CD4-positive, alpha-beta T cell (primary cell): ENCODE measurements around the gene FARP1. TPM values are rescaled to one million over a fixed set of nuclear protein-coding genes. Genes with fewer than 3 reads are reported as not detected.

ENCODE experiments used
- ATAC-seq: fragments of 200-7000 bp; cut with Tn5 transposase; one replicate; pipeline ENCODE4 v1.10.0; 2022; ENCODE audit warnings: mild to moderate bottlenecking; ENCODE audit not compliant: poor library complexity
- CTCF ChIA-PET: fragments of 350-600 bp; sonication (Branson Sonifier 250); formaldehyde crosslinking; loops from one replicate; lab custom pipeline; 2021; ENCODE audit warnings: antibody characterized with exemption, inconsistent platforms; lab: Charles Lee
- POLR2A ChIA-PET: fragments of 350-600 bp; sonication (Branson Sonifier 250); formaldehyde crosslinking; loops from one replicate; lab custom pipeline; 2021; ENCODE audit warnings: antibody characterized with exemption, inconsistent platforms; lab: Charles Lee
- DNase-seq, 14 experiments: peaks; one replicate each; pipeline ENCODE4 v3.0.0-alpha.2; 2013 to 2020; ENCODE audit warnings: mixed read lengths in 2 of 14
- H3K27ac ChIP-seq, 2 donors: one replicate each; pipeline versions ENCODE4 v1.5.1 to v1.7.0; 2013; ENCODE audit warnings: low read length in 2 of 2, low read depth in 1 of 2, mild to moderate bottlenecking in 1 of 2
- H3K27me3 ChIP-seq, 2 experiments: 1 replicate in 1 of 2; 2 replicates in 1 of 2; pipeline versions ENCODE4 v1.6.1 to v1.7.0; 2013; ENCODE audit warnings: low read length in 2 of 2, control low read depth in 1 of 2, mild to moderate bottlenecking in 1 of 2, moderate library complexity in 1 of 2; ENCODE audit not compliant: insufficient read depth in 2 of 2, control insufficient read depth in 1 of 2
- H3K36me3 ChIP-seq: one replicate; pipeline ENCODE4 v1.6.1; 2013; ENCODE audit warnings: low read length, control low read depth; ENCODE audit not compliant: insufficient read depth
- H3K4me1 ChIP-seq: one replicate; pipeline ENCODE4 v1.6.1; 2013; ENCODE audit warnings: low read length, control low read depth; ENCODE audit not compliant: insufficient read depth
- H3K4me3 ChIP-seq: one replicate; pipeline ENCODE4 v1.5.1; 2013; ENCODE audit warnings: mild to moderate bottlenecking, low read length, moderate library complexity
- H3K9me3 ChIP-seq, 2 experiments: 1 replicate in 1 of 2; 2 replicates in 1 of 2; pipeline versions ENCODE4 v1.6.1 to v1.7.0; 2013; ENCODE audit warnings: low read length in 2 of 2, mild to moderate bottlenecking in 2 of 2, control low read depth in 1 of 2, moderate library complexity in 1 of 2; ENCODE audit not compliant: control insufficient read depth in 1 of 2, insufficient read depth in 1 of 2
- H3K27ac Mint-ChIP-seq: one replicate; pipeline ENCODE4 v1.8.0; 2020; ENCODE audit warnings: mixed read lengths
- H3K27me3 Mint-ChIP-seq: one replicate; pipeline ENCODE4 v1.8.0; 2021; ENCODE audit warnings: mixed read lengths
- H3K36me3 Mint-ChIP-seq: one replicate; pipeline ENCODE4 v1.8.0; 2021; ENCODE audit warnings: low read depth, mixed read lengths
- H3K4me1 Mint-ChIP-seq: one replicate; pipeline ENCODE4 v1.8.0; 2021; ENCODE audit warnings: low read depth, mixed read lengths
- H3K4me3 Mint-ChIP-seq: one replicate; pipeline ENCODE4 v1.8.0; 2020; ENCODE audit warnings: mild to moderate bottlenecking, mixed read lengths
- H3K9me3 Mint-ChIP-seq: one replicate; pipeline ENCODE4 v1.8.0; 2020; ENCODE audit warnings: mixed read lengths
- intact Hi-C, 2 experiments: fragments of 100-400 bp; cut with DNase I in 1 of 2; cut with micrococcal nuclease in 1 of 2; formaldehyde crosslinking; loops; one replicate each; pipeline versions ENCODE4 v1.15.1 to v1.9.0; 2023 to 2025; cut with DNase I, micrococcal nuclease
- total RNA-seq, 174 experiments: library from RNA in 2 of 174; stranded (reverse) in 2 of 174; gene quantifications; one replicate each; pipeline ENCODE4 v1.2.3 and lab custom pipeline; 2021 to 2026
- TF ChIP-seq, protein P1 (sequence below): fragments of 200-600 bp; IDR thresholded peaks from one replicate; pipeline ENCODE4 v1.8.0; 2022; ENCODE audit warnings: antibody characterized with exemption, mild to moderate bottlenecking

Gene FARP1
- total RNA-seq, 2 experiments from 2014 or later, result 0.30 TPM; not detected in 1

DNA sequence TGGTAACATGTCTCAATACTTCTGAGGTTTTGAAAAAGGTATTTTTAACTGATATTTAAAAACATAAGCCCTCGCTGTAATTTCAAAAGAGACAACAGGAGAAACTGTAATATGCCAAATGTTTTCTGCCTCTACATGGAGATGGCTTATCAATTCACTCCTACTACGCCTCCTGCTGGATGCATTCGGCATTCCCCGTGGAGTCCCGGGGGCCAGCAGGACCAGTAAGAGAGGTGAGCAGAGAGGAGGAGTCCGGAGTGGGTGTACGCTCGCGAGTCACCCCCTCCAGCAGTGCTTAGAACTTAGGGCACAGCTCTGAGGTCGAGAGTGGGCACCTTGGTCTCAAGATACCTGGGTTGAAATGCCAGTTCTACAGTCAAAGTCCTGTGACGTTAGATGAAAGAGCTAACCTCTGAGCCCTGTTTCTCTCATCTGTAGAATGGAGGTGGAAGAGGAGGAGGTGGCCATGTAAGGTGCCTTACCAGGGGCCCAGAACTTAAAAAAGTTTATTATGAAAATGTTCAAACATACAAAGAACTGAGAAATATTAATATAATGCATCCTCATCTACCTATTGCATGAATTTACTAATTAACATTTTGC, 323.8 kb downstream of the FARP1 start:
- peak; percentile 54 for ATAC-seq
- no peaks in the 10 kb centered on the region for H3K9me3 Mint-ChIP-seq
- no peaks in the 10 kb centered on the region for H3K27me3 ChIP-seq
- H3K4me1 Mint-ChIP-seq, result peaks cover 34% of the 10 kb centered on the region
- H3K27ac ChIP-seq, result no peak overlapping the region
- no peak overlapping the region for H3K4me3 ChIP-seq
- POLR2A ChIA-PET, result interaction anchor here (1.0 to 1.2 kb wide), 2 partner anchors 10 to 96 kb away, joined by 4 read pairs; no protein-coding TSS in a partner anchor
- H3K4me1 ChIP-seq, result peaks cover 3% of the 10 kb centered on the region
- H3K27ac Mint-ChIP-seq, result peak overlapping the region; percentile 3
- H3K36me3 ChIP-seq, result peaks cover 89% of the 10 kb centered on the region
- peak in 9 of 14 experiments; percentile 20 to 66 (median 32) for DNase-seq
- TF ChIP-seq, protein P1, sequence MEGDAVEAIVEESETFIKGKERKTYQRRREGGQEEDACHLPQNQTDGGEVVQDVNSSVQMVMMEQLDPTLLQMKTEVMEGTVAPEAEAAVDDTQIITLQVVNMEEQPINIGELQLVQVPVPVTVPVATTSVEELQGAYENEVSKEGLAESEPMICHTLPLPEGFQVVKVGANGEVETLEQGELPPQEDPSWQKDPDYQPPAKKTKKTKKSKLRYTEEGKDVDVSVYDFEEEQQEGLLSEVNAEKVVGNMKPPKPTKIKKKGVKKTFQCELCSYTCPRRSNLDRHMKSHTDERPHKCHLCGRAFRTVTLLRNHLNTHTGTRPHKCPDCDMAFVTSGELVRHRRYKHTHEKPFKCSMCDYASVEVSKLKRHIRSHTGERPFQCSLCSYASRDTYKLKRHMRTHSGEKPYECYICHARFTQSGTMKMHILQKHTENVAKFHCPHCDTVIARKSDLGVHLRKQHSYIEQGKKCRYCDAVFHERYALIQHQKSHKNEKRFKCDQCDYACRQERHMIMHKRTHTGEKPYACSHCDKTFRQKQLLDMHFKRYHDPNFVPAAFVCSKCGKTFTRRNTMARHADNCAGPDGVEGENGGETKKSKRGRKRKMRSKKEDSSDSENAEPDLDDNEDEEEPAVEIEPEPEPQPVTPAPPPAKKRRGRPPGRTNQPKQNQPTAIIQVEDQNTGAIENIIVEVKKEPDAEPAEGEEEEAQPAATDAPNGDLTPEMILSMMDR, result peak; percentile 52
- no peaks in the 10 kb centered on the region for H3K27me3 Mint-ChIP-seq
- H3K4me3 Mint-ChIP-seq, result no peak overlapping the region
- CTCF ChIA-PET, result interaction anchor here (0.6 to 3.1 kb wide), 9 partner anchors 10 to 186 kb away, joined by 3 to 15 read pairs (median 4); no protein-coding TSS in a partner anchor
- H3K9me3 ChIP-seq, result no peaks in the 10 kb centered on the region
- H3K36me3 Mint-ChIP-seq, result peaks cover 88% of the 10 kb centered on the region
- intact Hi-C loops, result no loop called here

DNA sequence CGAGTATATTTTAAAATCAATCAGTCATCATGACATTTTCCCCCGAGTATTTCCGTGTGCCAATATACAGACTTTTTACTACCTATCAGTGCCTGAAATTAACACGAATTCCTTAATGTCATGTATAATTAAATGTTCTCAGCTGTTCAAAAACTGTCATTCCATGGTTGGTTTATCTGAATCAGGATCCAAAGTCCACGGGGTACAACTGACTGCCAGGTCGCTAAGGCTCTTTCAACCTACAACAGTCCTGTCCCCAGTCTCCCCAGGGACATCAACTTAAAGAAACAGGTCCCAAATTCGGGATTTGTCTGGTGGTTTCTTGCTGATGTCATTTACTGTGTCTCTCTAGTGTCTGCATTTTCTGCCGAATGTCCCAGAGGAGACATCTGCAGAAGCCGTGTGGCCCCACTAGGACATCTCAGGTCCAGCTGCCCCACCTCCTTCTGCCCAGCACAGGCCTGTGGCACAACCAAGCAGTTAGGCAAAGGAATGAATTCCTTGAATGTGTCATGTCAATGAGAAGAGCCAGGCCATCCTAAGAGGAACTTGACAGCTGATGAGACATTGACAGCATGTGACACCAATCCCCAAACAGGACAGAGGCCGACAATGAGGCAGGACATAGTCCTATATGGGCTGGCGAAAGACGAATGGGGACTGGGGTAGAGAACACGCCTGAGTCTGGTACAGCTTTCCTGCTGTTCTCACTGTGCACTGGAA, 324.5 kb downstream of the FARP1 start:
- TF ChIP-seq, protein P1, result no peak
- Histone ChIP-seq H3K27me3 (no peaks in the 10 kb centered on the region), H3K27ac (no peak overlapping the region), H3K4me1 (peaks cover 7% of the 10 kb centered on the region), H3K4me3 (no peak overlapping the region), H3K9me3 (no peaks in the 10 kb centered on the region), H3K36me3 (peaks cover 89% of the 10 kb centered on the region)
- ATAC-seq (no peak), DNase-seq (no peak)
- Mint-ChIP-seq H3K27me3 (no peaks in the 10 kb centered on the region), H3K9me3 (no peaks in the 10 kb centered on the region), H3K4me3 (no peak overlapping the region), H3K36me3 (peaks cover 88% of the 10 kb centered on the region), H3K4me1 (peaks cover 40% of the 10 kb centered on the region), H3K27ac (peak overlapping the region; percentile 3)
- POLR2A ChIA-PET, result interaction anchor here (1.0 kb wide), 1 partner anchor 9 kb away, joined by 4 read pairs; no protein-coding TSS in a partner anchor
- CTCF ChIA-PET, result interaction anchor here (0.6 to 3.1 kb wide), 8 partner anchors 9 to 185 kb away, joined by 3 to 15 read pairs (median 4); no protein-coding TSS in a partner anchor
- intact Hi-C loops, result no loop called here

DNA sequence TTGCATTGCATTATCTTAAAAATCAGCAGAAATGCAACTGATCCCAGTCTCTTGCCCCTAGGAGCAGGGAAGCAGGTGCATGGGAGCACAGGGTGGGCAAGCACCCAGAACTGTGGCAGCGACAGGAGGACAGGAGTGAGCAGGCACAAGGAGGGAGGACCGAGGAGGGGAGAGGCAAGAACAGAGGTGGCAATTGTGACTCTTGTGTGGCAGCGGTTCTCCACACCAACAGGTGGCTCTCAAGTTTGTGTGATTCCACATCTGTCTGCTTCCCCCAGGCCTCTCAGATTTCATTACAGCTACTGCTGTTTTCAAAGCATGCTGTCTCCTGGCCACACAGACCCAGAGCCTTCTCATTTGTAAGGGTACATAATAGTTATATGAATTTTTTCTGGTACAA, 325.5 kb downstream of the FARP1 start:
- H3K36me3 Mint-ChIP-seq, result peaks cover 88% of the 10 kb centered on the region
- DNase-seq, result no peak
- Histone ChIP-seq H3K9me3 (peaks cover 0 to 2% of the 10 kb centered on the region in 2 experiments), H3K4me3 (no peak overlapping the region), H3K4me1 (peaks cover 7% of the 10 kb centered on the region), H3K27ac (no peak overlapping the region), H3K27me3 (no peaks in the 10 kb centered on the region), H3K36me3 (peaks cover 86% of the 10 kb centered on the region)
- POLR2A ChIA-PET, result no interaction called here
- H3K4me1 Mint-ChIP-seq, result peaks cover 42% of the 10 kb centered on the region
- CTCF ChIA-PET, result interaction anchor here (0.9 to 3.1 kb wide), 2 partner anchors 47 to 184 kb away, joined by 3 to 15 read pairs; no protein-coding TSS in a partner anchor
- H3K9me3 Mint-ChIP-seq, result no peaks in the 10 kb centered on the region
- H3K4me3 Mint-ChIP-seq, result no peak overlapping the region
- ATAC-seq, result no peak
- H3K27ac Mint-ChIP-seq, result no peak overlapping the region
- intact Hi-C loops, result no loop called here
- TF ChIP-seq, protein P1, result no peak
- H3K27me3 Mint-ChIP-seq, result no peaks in the 10 kb centered on the region
